ENCODE results near the gene CGNL1. TPM values are rescaled to one million over a fixed set of nuclear protein-coding genes. Genes with fewer than 3 reads are reported as not detected.
A peak's percentile ranks its signal among the peaks of the same experiment; 100 is the strongest.

Gene CGNL1
- total RNA-seq, 1 donor from 2014 or later, result 0.11 TPM

DNA sequence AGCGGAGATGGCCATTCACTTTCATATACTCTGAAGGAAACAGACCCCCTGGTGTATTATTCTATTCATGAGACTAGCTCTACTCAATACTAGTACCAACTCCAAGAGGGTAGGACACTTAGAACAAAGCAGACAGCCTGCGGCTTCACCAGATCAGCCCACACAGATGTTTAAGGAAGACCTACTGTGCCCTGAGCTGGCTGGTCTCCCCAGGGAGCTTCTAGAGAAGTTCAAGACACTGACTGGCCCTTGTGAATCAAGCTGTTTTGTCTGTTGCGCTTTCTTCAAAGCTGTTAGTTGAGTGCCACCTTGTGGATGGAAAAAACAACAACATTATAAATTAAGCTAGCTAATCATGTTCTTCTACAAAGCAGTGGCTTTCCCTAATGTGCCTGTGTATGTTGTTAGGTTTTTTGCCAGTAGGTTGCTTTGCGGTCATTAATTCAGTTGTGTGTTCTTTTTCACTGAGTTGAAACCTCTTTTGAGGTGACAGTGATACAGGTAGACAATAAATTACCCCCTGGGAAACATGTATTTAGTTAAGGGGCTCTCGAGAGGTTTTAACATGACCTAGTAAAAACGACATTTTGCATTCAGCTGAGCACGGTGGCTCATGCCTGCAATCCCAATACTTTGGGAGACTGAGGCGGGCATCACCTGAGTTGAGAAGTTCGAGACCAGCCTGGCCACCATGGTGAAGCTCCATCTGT lies 151.2 kb downstream of the CGNL1 start:
- Mint-ChIP-seq H3K9me3 (no peaks in the 10 kb centered on the region), H3K36me3 (ENCODE audit: low read depth) (no peaks in the 10 kb centered on the region), H3K27ac (no peak overlapping the region), H3K4me1 (peaks cover 11% of the 10 kb centered on the region), H3K4me3 (no peak overlapping the region), H3K27me3 (peaks cover 3% of the 10 kb centered on the region)
- ATAC-seq (ENCODE audit: low read depth) (peak; percentile 99), DNase-seq (peak; percentile 25)
- TF ChIP-seq, protein P1, sequence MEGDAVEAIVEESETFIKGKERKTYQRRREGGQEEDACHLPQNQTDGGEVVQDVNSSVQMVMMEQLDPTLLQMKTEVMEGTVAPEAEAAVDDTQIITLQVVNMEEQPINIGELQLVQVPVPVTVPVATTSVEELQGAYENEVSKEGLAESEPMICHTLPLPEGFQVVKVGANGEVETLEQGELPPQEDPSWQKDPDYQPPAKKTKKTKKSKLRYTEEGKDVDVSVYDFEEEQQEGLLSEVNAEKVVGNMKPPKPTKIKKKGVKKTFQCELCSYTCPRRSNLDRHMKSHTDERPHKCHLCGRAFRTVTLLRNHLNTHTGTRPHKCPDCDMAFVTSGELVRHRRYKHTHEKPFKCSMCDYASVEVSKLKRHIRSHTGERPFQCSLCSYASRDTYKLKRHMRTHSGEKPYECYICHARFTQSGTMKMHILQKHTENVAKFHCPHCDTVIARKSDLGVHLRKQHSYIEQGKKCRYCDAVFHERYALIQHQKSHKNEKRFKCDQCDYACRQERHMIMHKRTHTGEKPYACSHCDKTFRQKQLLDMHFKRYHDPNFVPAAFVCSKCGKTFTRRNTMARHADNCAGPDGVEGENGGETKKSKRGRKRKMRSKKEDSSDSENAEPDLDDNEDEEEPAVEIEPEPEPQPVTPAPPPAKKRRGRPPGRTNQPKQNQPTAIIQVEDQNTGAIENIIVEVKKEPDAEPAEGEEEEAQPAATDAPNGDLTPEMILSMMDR (IDR thresholded peaks at IDR 0.05), result no peak
- intact Hi-C loops (cut with micrococcal nuclease), result loop anchor here (1.0 to 5.0 kb wide), 8 partner anchors 187 to 1036 kb away; partner anchors contain the start of gene TCF12
- CTCF ChIA-PET, result interaction anchor here (0.6 to 6.1 kb wide), 34 partner anchors 8 to 1042 kb away, joined by 3 to 186 read pairs (median 5); partner anchors contain the start of gene TCF12
- POLR2A ChIA-PET, result interaction anchor here (0.6 to 1.0 kb wide), 2 partner anchors 179 to 381 kb away, joined by 3 to 4 read pairs; partner anchors contain the start of gene POLR2M

DNA sequence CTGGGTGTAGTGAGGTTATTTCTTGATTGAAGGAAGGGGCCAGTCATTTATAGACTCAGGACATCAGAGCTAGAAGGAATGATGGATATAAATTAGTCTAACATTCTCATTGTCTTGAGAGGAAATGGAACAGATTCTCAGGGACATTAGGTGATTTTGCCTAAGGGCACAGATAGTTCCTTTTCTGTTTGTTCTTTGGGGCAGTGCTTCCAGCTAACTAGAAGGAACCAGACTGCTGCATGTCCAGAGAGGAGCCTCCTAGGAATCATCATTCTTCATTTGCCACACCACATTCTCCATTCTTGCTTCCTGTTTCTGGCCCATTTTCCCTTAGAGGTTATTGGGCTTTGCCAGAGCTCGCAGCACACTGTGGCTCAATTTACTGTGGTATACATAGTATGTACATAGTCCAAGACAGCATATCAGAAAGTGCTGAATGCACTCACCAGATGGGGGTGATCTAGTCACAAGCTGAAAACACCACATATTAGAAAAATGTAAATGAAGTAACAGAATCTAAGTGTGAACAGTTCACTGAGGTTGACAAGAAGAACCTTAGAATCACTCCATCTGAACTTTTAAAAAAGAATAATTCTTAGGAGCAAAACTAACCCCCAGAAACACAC lies 152.7 kb downstream of the CGNL1 start:
- H3K4me1 Mint-ChIP-seq, result peaks cover 8% of the 10 kb centered on the region
- intact Hi-C loops (cut with micrococcal nuclease), result loop anchor here (5.0 kb wide), 1 partner anchor 612 kb away; the partner anchor contains the start of gene TCF12
- CTCF ChIA-PET, result interaction anchor here (1.0 to 6.1 kb wide), 14 partner anchors 8 to 1038 kb away, joined by 3 to 186 read pairs (median 9); no protein-coding TSS in a partner anchor
- H3K27me3 Mint-ChIP-seq, result peaks cover 3% of the 10 kb centered on the region
- POLR2A ChIA-PET, result no interaction called here
- no peaks in the 10 kb centered on the region for H3K36me3 Mint-ChIP-seq (ENCODE audit: low read depth)
- H3K27ac Mint-ChIP-seq, result no peak overlapping the region
- ATAC-seq (ENCODE audit: low read depth) (no peak), DNase-seq (no peak)
- H3K4me3 Mint-ChIP-seq, result no peak overlapping the region
- no peaks in the 10 kb centered on the region for H3K9me3 Mint-ChIP-seq
- TF ChIP-seq, protein P1 (IDR thresholded peaks at IDR 0.05), result no peak

DNA sequence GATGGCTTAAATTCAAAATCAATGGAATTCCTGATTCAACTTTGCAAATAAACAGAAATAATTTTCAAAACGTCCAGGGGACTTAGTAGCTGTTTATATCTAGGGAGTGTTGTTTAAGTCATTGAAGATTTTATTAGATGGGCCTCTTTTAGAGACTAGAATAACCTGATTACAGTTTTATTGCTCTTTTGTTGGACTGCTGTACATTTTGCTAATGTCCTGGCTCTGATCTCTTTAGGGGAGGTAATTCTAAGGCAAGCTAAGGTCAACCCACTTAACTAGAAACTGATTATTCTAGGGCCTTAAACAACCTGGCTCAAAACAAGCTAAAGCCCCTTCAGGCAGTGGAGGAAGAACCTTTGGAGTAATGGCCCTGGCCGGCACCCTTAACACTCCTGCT lies 153.4 kb downstream of the CGNL1 start:
- DNase-seq, result no peak
- peaks cover 3% of the 10 kb centered on the region for H3K27me3 Mint-ChIP-seq
- CTCF ChIA-PET, result interaction anchor here (1.2 to 6.1 kb wide), 7 partner anchors 7 to 708 kb away, joined by 3 to 186 read pairs (median 25); no protein-coding TSS in a partner anchor
- H3K4me3 Mint-ChIP-seq, result no peak overlapping the region
- TF ChIP-seq, protein P1 (IDR thresholded peaks at IDR 0.05), result no peak
- no peaks in the 10 kb centered on the region for H3K36me3 Mint-ChIP-seq (ENCODE audit: low read depth)
- no peak overlapping the region for H3K27ac Mint-ChIP-seq
- intact Hi-C loops (cut with micrococcal nuclease), result loop anchor here (5.0 kb wide), 1 partner anchor 612 kb away; the partner anchor contains the start of gene TCF12
- POLR2A ChIA-PET, result no interaction called here
- no peaks in the 10 kb centered on the region for H3K9me3 Mint-ChIP-seq
- no peak for ATAC-seq (ENCODE audit: low read depth)
- H3K4me1 Mint-ChIP-seq, result peaks cover 8% of the 10 kb centered on the region

DNA sequence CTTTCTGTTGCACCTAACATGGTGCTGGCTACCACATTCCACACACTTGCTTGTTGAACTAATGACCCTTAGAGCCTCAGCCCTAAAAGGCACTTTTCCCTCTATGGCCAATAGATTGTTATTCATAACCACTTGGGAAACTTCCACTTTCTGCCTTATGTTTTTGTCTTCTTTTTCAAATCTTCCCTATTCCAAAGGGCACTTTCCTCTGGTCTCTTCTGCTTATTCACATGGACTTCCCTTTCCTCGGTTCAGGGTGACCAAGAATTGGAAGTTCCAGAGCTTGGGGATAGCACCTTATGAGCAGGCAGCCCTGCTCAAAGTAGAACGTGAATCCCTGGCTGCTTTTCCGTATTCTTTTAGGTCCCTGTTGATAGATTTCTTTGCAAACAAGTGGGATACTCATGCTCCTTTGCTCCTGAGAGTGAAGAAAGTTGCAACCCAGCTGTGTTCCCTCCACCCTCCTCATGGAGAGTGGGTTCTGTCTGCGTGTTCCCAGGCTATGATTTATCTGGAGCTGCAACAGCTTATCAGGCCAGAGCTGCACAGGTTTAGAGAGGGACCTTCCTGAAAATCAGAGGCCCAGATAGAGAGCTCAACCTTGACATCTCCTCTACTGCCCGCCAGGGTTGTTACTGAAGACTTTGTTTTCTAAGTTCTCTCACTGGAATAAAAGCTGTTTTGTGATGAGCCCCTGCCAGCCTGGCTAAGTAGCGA lies 156.6 kb downstream of the CGNL1 start:
- no peaks in the 10 kb centered on the region for H3K4me1 Mint-ChIP-seq
- DNase-seq (no peak), ATAC-seq (ENCODE audit: low read depth) (no peak)
- no peaks in the 10 kb centered on the region for H3K36me3 Mint-ChIP-seq (ENCODE audit: low read depth)
- ChIA-PET CTCF (no interaction called here), POLR2A (no interaction called here)
- H3K27ac Mint-ChIP-seq, result no peak overlapping the region
- TF ChIP-seq, protein P1 (IDR thresholded peaks at IDR 0.05), result no peak
- H3K27me3 Mint-ChIP-seq, result peaks cover 6% of the 10 kb centered on the region
- intact Hi-C loops (cut with micrococcal nuclease), result no loop called here
- H3K4me3 Mint-ChIP-seq, result no peak overlapping the region
- no peaks in the 10 kb centered on the region for H3K9me3 Mint-ChIP-seq

DNA sequence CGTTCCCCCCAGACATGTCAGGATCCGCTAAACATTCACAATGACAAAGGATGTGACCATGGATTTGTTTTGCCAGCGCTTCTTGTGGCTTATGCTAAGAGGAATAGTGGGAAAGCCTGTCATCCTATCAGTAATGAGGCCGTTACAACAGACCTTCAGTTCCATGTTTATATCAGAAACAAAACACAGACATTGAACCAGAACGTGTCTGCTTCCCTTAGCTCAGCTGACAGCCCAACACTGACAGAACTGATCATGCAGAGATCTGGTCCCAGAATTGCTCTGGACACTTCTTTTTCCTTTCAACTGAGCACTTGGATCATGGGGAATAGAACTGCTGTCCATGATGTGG lies 157.1 kb downstream of the CGNL1 start:
- CTCF ChIA-PET, result no interaction called here
- DNase-seq (no peak), ATAC-seq (ENCODE audit: low read depth) (no peak)
- Mint-ChIP-seq H3K36me3 (ENCODE audit: low read depth) (no peaks in the 10 kb centered on the region), H3K27me3 (peaks cover 6% of the 10 kb centered on the region), H3K27ac (no peak overlapping the region), H3K4me1 (no peaks in the 10 kb centered on the region), H3K4me3 (no peak overlapping the region), H3K9me3 (no peaks in the 10 kb centered on the region)
- POLR2A ChIA-PET, result no interaction called here
- intact Hi-C loops (cut with micrococcal nuclease), result no loop called here
- TF ChIP-seq, protein P1 (IDR thresholded peaks at IDR 0.05), result no peak

Data from activated B cell treated with CpG ODN at 0.5 μM for 24 hours (primary cell).